Activated CD4-positive, alpha-beta T cell treated with anti-CD3 and anti-CD28 coated beads, Interleukin-2, amount 50 U/mL, for 4 hours (primary cell): ENCODE measurements around the gene PTPN18.
A peak's percentile ranks its signal among the peaks of the same experiment; 100 is the strongest.

Experiments used
- DNase-seq, 2 experiments: peaks; one replicate each; pipeline ENCODE4 v3.0.0-alpha.2; 2020

PTPN18 gene

DNA sequence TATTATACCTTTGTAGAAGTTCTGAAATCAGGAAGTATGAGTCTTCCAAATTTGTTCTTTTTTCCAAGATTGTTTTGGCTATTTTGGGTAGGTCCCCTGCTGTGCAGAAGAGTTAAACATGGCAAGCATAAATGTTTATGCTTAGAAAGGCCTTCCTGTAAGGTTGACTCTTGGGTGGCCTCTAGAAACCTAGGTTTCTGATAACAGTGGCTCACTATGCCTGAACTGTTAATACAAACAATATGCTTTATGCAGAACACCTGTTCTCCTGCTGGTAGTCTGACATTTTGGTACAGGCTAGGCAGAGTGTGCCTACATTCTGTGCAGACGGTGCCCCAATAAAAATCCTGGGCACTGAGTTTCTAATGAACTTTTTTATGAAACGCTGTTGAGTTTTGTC, 10.1 kb downstream of the PTPN18 start:
- no peak for DNase-seq

DNA sequence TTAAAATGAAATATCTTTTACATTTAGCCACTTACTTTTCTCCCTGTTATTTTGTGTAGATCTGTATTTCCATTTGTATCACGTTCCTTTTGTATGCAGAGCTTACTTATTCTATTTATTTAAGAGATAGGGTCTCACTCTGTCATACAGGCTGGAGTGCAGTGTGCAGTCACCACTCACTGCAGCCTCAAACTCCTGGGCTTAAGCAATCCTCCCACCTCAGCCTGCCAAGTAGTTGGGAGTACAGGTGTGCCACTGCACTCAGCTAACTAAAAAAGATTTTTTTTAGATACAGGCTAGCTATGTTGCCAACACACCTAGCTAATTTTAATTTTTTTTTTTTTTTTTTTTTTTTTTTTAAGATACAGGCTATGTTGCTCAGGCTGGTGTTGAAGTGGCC, 10.9 kb downstream of the PTPN18 start:
- DNase-seq, result no peak

DNA sequence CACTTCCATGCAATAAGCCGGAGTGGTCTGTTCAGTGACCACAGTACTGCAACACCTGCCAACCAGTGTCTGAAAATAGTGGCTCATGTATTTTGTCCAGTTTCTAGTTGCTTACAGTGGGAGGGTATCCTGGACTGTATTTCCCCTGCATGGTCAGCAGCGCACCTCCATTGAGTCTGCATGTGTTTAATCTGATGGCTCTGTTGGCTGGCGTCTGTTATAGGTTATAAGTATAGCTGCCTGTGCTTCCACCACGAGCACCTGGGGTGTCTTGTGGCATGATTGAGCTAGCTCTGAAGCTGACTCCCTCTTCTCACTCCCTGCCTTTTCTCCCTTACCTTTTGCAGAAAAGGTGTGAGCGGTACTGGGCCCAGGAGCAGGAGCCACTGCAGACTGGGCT, 12.9 kb downstream of the PTPN18 start:
- DNase-seq, result no peak

DNA sequence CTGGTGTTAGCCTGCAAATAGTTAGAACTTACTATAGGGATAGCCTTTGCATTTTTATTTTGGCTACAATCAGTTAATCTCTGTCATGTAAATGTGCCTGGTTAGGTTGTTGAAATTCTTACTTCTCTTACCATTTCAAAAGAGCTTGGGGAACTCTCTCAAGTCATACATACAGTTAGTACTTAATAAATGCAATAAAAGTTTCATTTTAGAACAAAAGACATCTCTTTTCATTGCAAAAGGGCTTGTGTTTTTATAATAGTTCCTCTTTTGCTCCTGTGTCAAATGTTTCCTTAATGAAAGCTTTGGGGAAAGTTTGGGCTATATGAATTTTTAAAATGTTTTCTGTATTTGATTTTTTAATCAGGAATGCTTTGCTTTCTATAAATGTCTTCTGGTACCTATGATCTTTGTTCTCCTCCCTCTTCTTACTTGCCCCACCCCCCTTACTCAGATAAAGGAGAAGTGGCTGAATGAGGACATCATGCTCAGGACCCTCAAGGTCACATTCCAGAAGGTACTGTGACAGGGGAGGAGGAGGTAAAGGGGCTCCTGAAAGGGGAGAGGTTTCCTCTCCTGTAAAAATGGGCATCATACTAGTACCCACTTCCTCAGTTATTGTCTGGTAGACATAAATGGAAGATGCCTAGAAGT, 13.6 kb downstream of the PTPN18 start:
- DNase-seq, result no peak

DNA sequence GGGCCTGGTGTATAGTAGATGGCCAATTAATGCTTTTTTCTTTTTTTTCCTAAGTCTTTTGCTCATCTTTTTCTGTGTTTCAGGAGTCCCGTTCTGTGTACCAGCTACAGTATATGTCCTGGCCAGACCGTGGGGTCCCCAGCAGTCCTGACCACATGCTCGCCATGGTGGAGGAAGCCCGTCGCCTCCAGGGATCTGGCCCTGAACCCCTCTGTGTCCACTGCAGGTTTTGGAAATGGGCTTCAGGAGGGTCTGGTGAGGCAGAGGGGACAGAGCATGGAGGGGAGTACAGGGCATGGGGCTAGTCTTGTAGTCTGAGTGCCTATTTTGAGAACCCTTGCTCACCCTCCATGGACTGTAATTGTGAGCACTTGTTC, 14.1 kb downstream of the PTPN18 start:
- no peak for DNase-seq

DNA sequence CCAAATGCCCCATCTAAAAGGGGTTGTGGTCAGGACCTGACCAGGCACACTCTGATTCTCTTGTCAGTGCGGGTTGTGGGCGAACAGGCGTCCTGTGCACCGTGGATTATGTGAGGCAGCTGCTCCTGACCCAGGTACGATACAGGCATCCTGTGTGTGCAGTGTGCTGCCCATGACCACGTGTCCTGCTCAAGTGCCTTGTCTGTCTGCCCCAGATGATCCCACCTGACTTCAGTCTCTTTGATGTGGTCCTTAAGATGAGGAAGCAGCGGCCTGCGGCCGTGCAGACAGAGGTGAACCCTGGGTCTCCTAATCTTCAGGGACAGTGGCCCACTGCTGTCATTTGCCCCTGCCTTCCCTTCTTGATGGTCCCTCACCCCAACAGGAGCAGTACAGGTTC, 14.6 kb downstream of the PTPN18 start:
- DNase-seq, result no peak

DNA sequence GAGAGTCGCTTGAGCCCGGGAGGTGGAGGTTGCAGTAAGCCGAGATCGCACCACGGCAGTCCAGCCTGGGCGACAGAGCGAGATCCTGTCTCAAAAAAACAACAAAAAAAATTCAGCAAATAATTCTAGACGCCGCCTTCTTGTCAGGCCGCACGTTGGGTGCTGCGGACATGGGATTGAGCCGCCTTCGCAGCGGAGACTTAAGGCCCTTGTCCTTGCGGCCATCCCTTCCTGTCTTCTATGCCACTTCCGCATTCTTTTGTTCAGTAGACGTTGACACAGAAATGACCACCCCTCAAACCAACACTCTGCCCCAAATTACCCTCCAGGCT, 15.8 kb downstream of the PTPN18 start:
- DNase-seq, result no peak

DNA sequence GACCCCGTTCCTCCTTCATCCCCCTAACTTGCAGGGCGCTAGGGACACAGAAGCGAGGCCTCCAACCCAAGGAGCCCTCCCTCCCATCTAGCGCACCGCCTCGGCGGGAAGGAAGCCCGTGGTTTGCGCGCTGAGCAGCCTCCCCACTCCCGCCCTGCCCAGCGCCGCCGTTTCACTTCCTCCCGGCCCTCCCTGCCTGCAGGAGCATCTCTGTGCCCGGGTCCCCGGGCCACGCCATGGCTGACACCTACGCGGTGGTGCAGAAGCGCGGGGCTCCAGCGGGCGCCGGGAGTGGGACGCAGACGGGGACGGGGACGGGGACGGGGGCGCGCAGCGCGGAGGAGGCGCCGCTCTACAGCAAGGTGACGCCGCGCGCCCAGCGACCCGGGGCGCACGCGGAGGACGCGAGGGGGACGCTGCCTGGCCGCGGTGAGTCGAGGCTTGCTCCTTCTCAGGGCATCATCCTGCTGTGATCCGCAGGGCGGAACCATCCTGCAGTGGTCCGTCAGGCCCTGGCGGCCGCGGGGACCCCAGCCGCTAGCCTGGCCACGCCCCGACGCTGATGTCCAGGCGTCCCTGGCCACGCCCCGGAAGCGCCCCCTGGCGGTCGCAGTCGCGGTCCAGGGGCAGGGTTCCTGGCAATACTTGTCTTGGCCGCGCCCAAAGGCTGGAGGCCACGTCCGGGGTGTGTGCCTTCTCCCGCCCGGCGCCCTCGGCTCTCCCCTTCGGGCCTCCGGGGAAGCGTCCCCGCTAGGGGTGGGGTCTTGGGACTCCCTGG, 16.4 kb downstream of the PTPN18 start:
- DNase-seq, result peak; percentile 54 to 55

DNA sequence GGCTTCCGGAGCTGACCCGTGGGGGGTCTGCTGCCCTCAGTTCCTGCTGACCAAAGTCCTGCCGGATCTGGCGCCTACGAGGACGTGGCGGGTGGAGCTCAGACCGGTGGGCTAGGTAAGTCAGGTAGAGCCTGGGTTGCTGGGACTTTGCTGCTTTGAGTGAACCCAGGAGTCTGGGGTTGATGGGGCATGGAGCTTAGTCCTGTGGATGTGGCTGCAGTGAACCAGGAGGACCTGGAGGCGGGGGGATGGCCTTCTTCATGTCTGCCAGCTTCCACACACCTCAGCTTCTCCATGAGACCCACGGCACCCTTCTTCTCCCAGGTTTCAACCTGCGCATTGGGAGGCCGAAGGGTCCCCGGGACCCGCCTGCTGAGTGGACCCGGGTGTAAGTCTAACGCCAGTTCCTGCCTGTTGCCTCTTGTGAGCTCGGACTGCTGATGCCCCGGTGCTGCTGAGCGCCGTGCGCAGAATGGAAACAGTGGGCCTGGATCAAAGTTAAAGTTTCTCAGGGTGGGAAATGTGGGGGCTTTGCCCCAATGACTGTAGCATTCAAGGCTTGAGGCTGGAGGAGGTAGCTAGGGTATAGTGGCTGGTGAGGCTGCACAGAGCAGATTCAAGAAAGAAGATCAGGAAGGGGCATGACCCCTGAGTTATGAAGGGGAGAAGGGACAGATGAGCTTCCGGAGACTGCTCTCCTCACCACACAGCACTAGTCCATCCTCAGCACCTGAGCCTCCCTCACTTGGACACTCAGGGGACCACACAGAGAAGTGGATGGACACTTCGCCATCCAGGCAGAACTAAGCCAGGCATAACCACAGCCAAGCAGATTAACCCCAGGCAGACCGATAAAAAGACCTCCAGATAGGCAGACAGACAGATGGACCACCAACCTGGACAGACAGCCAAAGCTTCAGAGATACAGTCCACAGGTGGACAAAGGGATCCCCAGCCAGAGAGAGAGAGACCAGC, 17.3 kb downstream of the PTPN18 start:
- DNase-seq, result no peak

DNA sequence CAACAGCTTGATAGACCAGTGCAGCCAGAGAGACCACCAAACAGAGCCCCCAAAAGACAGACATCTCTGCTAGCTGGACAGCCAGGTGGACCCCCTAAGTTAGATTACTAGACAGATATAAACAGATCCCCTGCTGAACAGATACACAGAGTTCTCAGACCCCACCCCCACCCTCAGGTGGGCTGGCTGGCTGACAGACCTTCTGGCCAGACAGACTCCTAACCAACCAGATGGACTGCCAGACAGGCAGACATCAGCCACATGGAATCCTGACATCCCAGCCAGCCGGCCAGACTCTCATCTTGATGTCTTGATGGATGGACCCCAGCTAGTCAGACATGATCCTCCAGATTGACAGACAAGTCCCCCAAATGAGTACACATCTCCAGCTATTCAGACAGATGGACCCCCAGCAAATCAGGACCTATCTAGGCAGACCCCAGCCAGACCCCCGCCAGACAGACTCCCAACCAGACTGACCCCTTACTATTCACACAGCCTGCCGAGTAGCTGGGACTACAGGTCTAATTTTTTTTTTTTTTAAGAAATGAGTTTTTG, 18.0 kb downstream of the PTPN18 start:
- no peak for DNase-seq

DNA sequence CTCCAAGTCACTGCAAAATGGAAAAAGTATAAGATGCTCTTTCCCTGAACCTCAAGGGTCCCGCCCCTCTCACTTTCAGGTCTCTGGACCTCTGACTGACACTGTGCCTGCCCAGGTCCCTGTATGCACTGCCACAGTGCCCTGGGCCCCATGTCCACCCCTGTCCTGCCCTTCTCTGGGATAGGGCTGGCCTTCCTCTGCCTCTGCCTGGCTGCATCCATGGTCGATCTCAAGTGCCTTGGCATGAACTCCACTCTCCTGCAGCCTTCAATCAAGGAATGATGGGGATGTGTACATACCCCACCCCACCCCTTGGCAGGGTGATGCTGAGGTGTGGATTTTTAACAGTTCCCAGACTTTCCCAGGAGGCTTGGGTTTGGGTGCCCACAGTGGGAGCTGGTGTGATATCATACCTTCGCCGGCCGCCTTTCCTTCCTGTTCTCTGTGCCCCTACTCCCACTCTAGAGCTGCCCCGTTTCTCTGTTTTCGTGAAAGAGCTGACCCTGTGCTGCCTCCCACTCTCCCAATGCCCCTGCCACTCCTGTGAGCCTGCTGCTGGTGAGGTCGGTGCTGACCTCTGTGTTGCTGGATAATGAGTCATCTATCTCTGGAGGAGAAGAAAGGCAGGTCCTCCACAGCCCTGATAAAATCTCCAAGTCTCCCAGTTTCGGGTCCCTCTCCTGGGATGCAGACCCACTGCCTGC, 18.9 kb downstream of the PTPN18 start:
- DNase-seq, result no peak

DNA sequence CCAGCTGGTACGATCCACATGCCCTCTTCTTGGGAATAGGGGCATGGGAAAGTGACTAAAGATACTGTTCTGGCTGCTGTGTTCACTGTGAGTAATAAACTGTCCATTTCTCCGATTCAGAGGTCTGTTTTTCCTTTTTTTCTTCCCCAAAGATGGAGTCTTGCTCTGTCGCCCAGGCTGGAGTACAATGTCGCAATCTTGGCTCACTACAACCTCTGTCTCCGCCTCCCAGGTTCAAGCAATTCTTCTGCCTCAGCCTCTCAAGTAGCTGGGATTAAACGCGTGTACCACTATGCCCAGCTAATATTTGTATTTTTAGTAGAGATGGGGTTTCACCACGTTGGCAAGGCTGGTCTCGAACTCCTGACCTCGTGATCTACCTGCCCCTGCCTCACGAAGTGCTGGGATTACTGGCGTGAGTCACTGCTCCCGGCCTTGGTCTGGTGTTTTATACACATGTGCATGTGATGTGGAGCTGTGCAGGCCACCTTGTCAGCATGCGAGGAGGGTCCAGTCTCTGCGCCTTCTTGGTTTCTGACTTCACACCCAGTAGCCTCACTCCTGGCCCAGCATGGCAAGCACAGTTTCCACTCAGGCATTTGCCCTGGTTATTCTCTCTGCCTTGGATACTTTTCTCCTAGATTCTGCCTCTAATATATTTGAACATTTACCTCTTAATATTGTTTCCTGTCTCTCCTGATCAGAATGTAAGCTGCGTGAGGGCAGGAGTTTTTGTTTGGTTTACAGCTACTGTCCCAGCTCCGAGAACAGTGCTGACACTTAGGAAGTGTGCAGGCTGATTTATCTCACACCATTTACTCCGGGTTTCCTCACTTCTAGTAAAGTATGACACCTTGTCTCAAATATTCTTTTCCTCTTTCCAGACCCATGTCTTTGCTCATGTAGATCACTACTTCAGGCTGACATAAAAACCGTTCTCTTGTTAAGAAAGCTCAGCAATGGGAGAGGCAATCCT, 19.7 kb downstream of the PTPN18 start:
- no peak for DNase-seq

DNA sequence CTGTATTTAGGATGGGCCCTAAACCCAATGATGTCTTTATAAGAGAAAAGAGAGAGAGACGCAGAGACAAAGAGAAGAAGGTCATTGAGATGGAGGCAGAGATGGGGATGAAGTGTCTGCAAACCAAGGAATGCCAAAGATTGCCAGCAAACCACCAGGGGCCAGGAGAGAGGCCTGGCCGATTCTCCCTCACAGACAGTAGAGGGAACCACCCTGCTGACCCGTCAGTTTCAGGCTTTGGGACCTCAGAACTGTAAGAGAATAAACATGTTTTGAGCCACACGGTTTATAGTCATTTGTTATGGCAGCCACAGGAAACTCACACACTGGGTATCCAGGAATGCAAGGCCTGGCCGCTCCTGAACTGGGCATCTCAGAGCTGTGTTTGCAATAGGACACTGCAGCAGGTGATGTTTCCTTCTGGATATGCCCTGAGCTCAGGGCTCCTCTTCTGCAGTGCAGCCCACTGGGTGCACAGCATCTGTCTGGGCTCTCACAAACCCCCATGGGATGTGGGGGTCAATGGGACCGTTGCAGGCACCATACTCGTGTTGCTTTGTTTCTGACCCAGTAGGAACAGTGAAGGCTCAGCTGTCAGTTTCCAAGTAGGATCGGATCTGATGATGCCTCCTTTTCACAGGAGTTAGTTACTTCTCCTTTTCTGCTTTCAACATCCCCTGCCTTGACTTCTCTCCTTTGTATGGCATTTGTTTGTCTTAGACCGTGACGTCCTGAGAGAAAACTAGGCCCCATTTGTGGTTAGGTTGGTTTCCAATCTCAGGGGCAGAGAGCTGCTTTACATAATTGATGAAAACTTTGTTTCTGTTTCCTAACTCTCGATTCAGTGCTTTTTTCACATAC, 20.8 kb downstream of the PTPN18 start:
- no peak for DNase-seq

DNA sequence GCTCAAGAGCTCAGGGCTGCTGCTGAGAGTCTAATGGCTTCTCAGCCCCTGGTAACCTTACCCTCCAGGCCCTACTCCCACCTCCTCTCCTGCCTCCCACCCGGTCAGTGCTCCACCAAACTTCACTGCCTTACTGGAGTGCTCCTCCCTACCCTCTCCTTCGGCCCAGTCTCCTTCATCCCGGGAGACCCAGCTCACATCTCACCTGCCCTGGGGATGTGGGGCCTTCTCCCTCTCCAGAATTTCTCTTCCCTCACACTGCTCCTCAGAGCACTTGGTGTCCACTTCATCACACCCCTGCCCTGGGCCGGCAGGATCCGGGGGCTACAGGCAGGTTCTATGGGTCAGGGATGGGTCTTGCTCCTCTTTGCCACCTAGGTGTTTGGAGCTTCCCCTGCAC, 21.6 kb downstream of the PTPN18 start:
- no peak for DNase-seq

DNA sequence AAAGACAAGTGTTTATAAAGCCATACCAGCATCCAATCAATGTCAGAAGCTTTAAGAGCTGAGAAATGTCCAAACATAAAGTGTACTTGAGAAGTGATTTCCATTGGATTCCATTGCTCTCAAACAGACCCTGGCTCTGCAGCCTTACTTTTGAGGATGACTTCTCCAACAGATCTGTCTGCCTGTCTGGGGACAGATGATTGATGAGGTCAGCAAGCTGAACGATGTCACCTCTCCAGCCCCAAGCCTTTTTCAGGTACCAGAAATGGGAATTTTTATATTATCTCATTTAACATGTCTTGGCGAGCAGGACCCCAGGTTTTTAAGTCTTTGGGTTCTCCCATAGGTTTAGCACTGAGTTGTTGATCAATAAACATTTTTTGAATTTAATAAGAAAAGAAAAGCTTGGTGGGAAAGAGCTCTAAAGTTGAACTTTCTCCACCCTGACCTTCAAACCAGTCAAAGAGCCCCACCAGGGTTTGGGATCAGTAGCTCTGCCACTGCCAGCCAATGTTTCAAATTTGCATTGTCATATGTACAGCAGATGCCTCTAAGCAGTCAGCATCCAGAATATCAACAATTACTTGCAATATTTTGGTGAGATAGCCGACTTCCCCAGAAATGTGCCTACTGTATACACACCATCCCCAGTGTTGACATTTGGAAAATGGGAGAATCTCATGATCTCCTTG, 22.5 kb downstream of the PTPN18 start:
- no peak for DNase-seq

DNA sequence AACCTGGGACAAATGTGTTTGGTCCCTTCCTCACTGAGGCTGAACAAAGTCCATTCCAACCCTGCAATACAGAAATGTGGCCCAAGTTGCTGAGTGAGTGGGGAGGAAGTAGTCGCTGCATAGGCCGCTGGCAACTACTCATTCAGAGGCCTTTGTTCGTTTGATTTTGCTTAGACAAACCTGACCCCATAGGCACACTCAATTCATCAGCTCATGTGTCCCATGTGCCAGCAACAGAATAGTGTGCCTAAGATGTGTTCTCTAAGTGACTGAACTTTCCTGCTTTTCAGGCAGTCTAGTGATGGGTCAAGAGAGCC, 23.0 kb downstream of the PTPN18 start:
- no peak for DNase-seq

DNA sequence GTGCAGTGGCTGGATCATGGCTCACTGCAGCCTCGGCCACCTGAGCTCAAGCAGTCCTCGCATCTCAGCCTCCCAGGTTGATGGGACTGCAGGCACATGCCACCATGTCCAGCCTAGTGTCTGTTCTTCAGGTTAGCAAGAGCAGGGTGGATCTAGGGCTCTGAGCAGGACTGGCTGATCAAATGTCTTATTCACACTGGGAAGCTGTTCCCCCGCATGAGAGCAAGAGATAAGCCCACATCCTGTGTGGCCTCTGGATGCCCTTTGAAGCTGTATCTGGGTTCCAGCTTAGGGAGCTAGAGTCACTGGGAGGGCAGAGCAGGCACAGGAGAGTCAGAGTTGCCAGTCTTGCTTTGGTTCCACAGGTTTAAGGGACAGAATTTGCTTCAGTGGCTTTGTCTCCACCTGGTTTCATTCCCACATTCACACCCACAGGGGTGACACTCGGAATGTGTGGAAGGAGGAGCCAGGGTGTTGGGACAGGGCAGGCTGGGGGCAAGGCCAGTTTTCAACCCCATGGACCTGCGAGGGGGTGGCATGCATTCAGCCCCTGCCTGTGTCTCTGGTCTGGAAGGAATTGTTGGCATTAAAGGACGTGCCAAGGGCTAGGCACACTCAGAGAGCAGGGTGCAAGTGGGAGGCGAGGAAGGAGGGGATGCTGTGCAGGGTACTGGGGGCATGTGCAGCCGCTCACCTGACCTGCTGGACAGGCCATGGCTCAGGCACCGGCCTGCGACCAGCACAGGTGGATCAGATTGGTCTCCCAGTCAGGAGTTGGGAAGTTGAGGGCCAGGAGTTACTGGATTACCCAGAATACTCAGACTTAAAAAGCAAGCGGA, 24.5 kb downstream of the PTPN18 start:
- no peak for DNase-seq

DNA sequence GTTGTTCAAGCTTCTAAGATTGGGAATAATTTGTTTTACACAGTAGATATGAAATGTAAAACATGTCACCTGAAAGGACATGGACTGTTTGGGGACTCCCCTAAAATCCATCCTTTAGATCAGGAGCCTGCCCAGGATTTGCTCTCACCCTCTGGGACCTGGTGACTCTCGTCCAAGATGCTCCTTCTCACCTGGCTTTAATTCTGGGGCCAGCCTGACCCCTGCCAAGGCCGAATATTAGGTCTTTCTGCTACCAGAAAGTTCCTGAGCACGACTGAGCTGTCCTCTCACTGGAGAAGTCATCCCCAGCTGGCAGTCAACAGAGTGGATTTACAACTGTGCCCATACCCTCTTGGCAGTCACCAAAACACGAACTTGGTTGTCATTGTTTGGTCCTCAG, 25.3 kb downstream of the PTPN18 start:
- DNase-seq, result no peak

DNA sequence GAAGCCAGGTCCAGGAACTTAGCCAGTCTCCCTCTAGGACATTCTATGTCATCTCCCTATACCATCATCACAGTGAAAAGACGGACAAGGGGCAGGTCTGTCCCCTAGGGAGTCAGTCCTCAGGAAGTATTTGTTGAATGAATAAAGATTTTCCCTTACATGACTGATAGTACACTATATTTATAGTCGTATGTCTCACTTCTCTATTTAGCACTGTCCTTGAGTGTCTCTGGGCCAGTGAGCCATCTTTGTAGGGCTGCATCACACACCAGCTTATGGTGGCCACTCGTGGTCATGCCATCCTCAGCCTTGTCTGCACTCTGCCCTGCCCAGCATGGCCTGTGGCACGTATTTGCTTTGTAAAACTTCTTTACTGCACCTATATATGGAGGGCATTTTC, 25.8 kb downstream of the PTPN18 start:
- DNase-seq, result no peak
